ENCODE data around the gene RHBG. TPM values are rescaled to one million over a fixed set of nuclear protein-coding genes. Genes with fewer than 3 reads are reported as not detected.

Gene RHBG
- total and polyA plus RNA-seq, 11 donors: 0.29 TPM; not detected in 10

DNA sequence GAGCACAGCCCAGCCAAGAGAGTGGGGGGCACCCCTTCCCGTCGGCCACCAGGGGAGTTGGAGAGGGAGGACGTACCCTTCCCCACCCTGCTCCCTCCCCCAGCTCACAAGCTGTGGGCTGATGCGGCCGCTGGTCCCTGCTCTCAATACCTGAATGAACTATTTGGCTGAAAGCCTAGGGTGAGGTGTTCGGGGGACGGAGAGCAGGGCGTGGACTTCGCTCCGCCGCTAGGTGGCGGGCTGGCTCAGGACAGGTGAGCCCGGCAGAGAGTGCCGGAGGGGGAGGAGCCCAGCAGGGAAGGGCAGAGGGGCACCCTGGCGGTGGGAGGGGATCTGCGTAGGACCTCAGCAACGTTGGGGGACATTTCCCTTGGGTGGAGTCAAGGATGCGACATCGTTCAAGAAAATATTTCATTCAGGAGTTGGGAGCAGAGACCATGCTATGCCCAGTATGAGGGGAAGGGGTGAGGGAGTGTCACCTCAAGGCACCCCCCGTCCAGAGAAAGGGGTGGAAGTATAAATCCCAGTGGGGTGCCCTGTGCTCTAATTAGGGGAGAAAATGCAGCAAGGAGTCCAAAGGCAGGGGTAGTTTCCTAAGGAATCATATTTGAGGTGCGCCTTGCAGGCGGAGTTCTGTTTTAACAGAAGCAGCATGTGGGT lies 12.0 kb upstream of the RHBG start:
- H3K36me3 ChIP-seq: no peaks in the 10 kb centered on the region
- no peak overlapping the region for H3K27ac ChIP-seq
- peaks cover 0 to 38% (median 21%) of the 10 kb centered on the region in 9 donors for H3K27me3 ChIP-seq
- H3K4me3 ChIP-seq: peak overlapping the region in 1 of 12 donors; percentile 14
- 9 to 12% (median 9%) methylated on average over 22 of the region's 22 CpGs for WGBS, 4 donors
- no peaks in the 10 kb centered on the region for H3K9me3 ChIP-seq
- intact Hi-C loops (cut with DNase I): loop anchor here in 1 of 10 donors (10.0 kb wide), 1 partner anchor 88 kb away; no protein-coding TSS in a partner anchor
- peak; percentile 57 to 89 (median 84) for ATAC-seq
- peak in 4 of 5 donors; percentile 44 to 68 (median 55) for DNase-seq
- TF ChIP-seq POLR2A (IDR thresholded peaks at IDR 0.05) (no peak), CTCF (IDR thresholded peaks at IDR 0.05) (peak; percentile 46 to 84 (median 72))
- H3K4me1 ChIP-seq: peaks cover 0 to 6% (median 0%) of the 10 kb centered on the region in 12 donors

DNA sequence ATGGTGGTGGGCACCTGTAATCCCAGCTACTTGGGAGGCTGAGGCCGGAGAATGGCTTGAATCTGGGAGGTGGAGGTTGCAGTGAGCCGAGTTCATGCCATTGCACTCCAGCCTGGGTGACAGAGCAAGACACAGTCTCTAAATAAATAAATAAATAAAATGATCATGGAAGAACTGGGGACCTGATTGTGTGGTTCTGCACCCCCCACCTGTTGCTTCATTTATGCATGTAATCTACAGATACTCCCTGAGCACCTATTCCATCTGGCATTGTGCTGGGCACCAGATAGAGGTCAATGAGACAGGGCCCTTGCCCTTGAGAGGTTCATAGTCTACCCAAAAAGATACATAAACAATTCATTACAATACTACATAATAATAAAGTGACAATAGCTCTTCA lies 11.0 kb upstream of the RHBG start:
- ATAC-seq: no peak
- no peak for DNase-seq
- H3K27ac ChIP-seq: no peak overlapping the region
- intact Hi-C loops (cut with DNase I): loop anchor here in 1 of 10 donors (10.0 kb wide), 1 partner anchor 87 kb away; no protein-coding TSS in a partner anchor
- H3K4me3 ChIP-seq: no peak overlapping the region
- WGBS, 4 donors: 82 to 96% (median 93%) methylated on average over 2 of the region's 2 CpGs
- H3K4me1 ChIP-seq: peaks cover 0 to 6% (median 0%) of the 10 kb centered on the region in 12 donors
- H3K27me3 ChIP-seq: peaks cover 0 to 38% (median 21%) of the 10 kb centered on the region in 9 donors
- TF ChIP-seq POLR2A (IDR thresholded peaks at IDR 0.05) (no peak), CTCF (IDR thresholded peaks at IDR 0.05) (no peak)
- no peaks in the 10 kb centered on the region for H3K9me3 ChIP-seq
- H3K36me3 ChIP-seq: no peaks in the 10 kb centered on the region

- no peak for DNase-seq
- intact Hi-C loops (cut with DNase I): loop anchor here in 1 of 10 donors (10.0 kb wide), 1 partner anchor 86 kb away; no protein-coding TSS in a partner anchor
- Histone ChIP-seq H3K4me3 (no peak overlapping the region), H3K27me3 (peaks cover 0 to 40% (median 21%) of the 10 kb centered on the region in 9 donors), H3K27ac (no peak overlapping the region), H3K36me3 (no peaks in the 10 kb centered on the region), H3K9me3 (no peaks in the 10 kb centered on the region), H3K4me1 (peaks cover 0 to 6% (median 0%) of the 10 kb centered on the region in 12 donors)
- ATAC-seq: no peak
- WGBS, 4 donors: 86 to 87% (median 87%) methylated on average over 1 of the region's 1 CpG
- no peak for TF ChIP-seq CTCF (IDR thresholded peaks at IDR 0.05)
- no peak for TF ChIP-seq POLR2A (IDR thresholded peaks at IDR 0.05)
Measured at GRCh38 chr1:156358641-156359040, 10.4 kb upstream of the RHBG start.

DNA sequence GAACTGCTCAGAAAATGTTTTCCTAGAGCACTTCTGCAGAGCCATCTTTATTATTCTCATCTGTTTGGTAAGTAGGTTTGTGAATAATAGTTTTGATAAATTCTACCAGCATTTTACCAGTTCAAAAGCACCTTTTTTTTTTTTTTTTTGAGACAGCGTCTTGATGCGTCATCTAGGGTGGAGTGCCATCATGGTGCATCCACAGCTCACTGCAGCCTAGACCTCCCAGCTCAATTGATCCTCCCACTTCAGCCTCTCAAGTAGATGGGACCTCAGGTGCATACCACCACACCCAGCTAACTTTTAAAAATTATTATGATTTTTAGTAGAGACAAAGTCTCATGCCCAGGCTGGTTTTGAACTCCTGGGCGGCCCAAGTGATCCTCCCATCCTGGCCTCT lies 9.8 kb upstream of the RHBG start:
- WGBS, 4 donors: 90 to 98% (median 95%) methylated on average over 3 of the region's 3 CpGs
- H3K27ac ChIP-seq: no peak overlapping the region
- TF ChIP-seq POLR2A (IDR thresholded peaks at IDR 0.05) (no peak), CTCF (IDR thresholded peaks at IDR 0.05) (no peak)
- no peaks in the 10 kb centered on the region for H3K36me3 ChIP-seq
- H3K27me3 ChIP-seq: peaks cover 0 to 44% (median 21%) of the 10 kb centered on the region in 9 donors
- no peaks in the 10 kb centered on the region for H3K9me3 ChIP-seq
- peaks cover 0 to 6% (median 0%) of the 10 kb centered on the region in 12 donors for H3K4me1 ChIP-seq
- intact Hi-C loops (cut with DNase I): loop anchor here in 1 of 10 donors (10.0 kb wide), 1 partner anchor 86 kb away; no protein-coding TSS in a partner anchor
- no peak for DNase-seq
- no peak for ATAC-seq
- no peak overlapping the region for H3K4me3 ChIP-seq
